IMR-90 (cell line): ENCODE results near the gene KRTAP10-7. TPM values are rescaled to one million over a fixed set of nuclear protein-coding genes. Genes with fewer than 3 reads are reported as not detected.
"Not testable (repeated sequence)": the region's sequence is repeated elsewhere in the genome, so short reads cannot be mapped to it uniquely, and the experiment has no call there.

Source experiments
- ATAC-seq: fragments of 200-7000 bp; cut with Tn5 transposase; 2 replicates; pipeline ENCODE4 v1.9.1; 2020; ENCODE audit warnings: low read depth, mild to moderate bottlenecking, moderate library complexity
- BruUV-seq: library from RNA; stranded (reverse); fragments of 400-500 nt; replicated peaks from 2 replicates; lab custom pipeline; 2021; lab: Mats Ljungman, UMichigan
- CTCF ChIA-PET: fragments of 300-600 bp; formaldehyde crosslinking; extraction: SDS; loops from one replicate; lab custom pipeline; 2021; ENCODE audit warnings: antibody characterized with exemption; lab: Yijun Ruan, JAX
- POLR2A ChIA-PET: fragments of 300-600 bp; sonication (Branson Sonifier 250); formaldehyde crosslinking; loops from one replicate; lab custom pipeline; 2022; ENCODE audit warnings: antibody characterized with exemption; ENCODE audit not compliant: unreplicated experiment; lab: Charles Lee
- DNase-seq: peaks from one replicate; pipeline ENCODE4 v3.0.0; 2013
- H2AFZ ChIP-seq: replicated peaks from 2 replicates; pipeline ENCODE3; 2013; ENCODE audit warnings: low read length, mild to moderate bottlenecking; ENCODE audit not compliant: poor library complexity
- H2AK5ac ChIP-seq: 2 replicates; pipeline ENCODE4 v1.6.1; 2013; ENCODE audit warnings: low read depth, low read length, inconsistent platforms
- H2AK9ac ChIP-seq: replicated peaks from 2 replicates; pipeline ENCODE3; 2013; ENCODE audit warnings: mild to moderate bottlenecking, low read depth, low read length, moderate library complexity; ENCODE audit not compliant: poor library complexity
- H2BK120ac ChIP-seq: 2 replicates; pipeline ENCODE4 v1.6.1; 2013; ENCODE audit warnings: low read depth, low read length, inconsistent platforms
- H2BK15ac ChIP-seq: 3 replicates; pipeline ENCODE4 v1.6.1; 2013; ENCODE audit warnings: low read depth, low read length, inconsistent platforms
- H2BK20ac ChIP-seq: 2 replicates; pipeline ENCODE4 v1.6.1; 2013; ENCODE audit warnings: low read depth, mild to moderate bottlenecking, inconsistent platforms, low read length, moderate library complexity
- H2BK5ac ChIP-seq: 2 replicates; pipeline ENCODE4 v1.6.1; 2013; ENCODE audit warnings: mild to moderate bottlenecking, low read depth, low read length, inconsistent platforms; ENCODE audit not compliant: poor library complexity, severe bottlenecking
- H3K14ac ChIP-seq: replicated peaks from 2 replicates; pipeline ENCODE4 v1.6.1; 2013; ENCODE audit warnings: low read depth, low read length, inconsistent platforms
- H3K18ac ChIP-seq: 2 replicates; pipeline ENCODE4 v1.6.1; 2013; ENCODE audit warnings: low read depth, low read length, control low read depth
- H3K23ac ChIP-seq: 2 replicates; pipeline ENCODE4 v1.6.1; 2013; ENCODE audit warnings: low read depth, low read length, inconsistent platforms
- H3K27ac ChIP-seq: 2 replicates; pipeline ENCODE4 v1.5.1; 2013; ENCODE audit warnings: mild to moderate bottlenecking, control low read depth, low read length; ENCODE audit not compliant: insufficient read depth
- H3K27me3 ChIP-seq: 2 replicates; pipeline ENCODE4 v1.6.1; 2013; ENCODE audit warnings: low read length; ENCODE audit not compliant: control insufficient read depth, insufficient read depth
- H3K36me3 ChIP-seq: 2 replicates; pipeline ENCODE4 v1.6.1; 2013; ENCODE audit warnings: low read length, mixed read lengths; ENCODE audit not compliant: control insufficient read depth, insufficient read depth
- H3K4ac ChIP-seq: 2 replicates; pipeline ENCODE4 v1.6.1; 2013; ENCODE audit warnings: low read depth, low read length, inconsistent platforms
- H3K4me1 ChIP-seq: 2 replicates; pipeline ENCODE4 v1.6.1; 2013; ENCODE audit warnings: low read length, mixed read lengths; ENCODE audit not compliant: control insufficient read depth, insufficient read depth
- H3K4me2 ChIP-seq: 2 replicates; pipeline ENCODE4 v1.6.1; 2013; ENCODE audit warnings: low read depth, mild to moderate bottlenecking, control low read depth, low read length, moderate library complexity
- H3K4me3 ChIP-seq: 2 replicates; pipeline ENCODE4 v1.5.1; 2013; ENCODE audit warnings: low read depth, mild to moderate bottlenecking, control low read depth, low read length, moderate library complexity; ENCODE audit not compliant: insufficient read depth
- H3K56ac ChIP-seq: 2 replicates; pipeline ENCODE4 v1.6.1; 2013; ENCODE audit warnings: low read length, inconsistent platforms; ENCODE audit not compliant: insufficient read depth; ENCODE audit errors: extremely low read depth
- H3K79me1 ChIP-seq, 2 experiments: 2 replicates each; pipeline ENCODE4 v1.6.1; 2013; ENCODE audit warnings: low read length in 2 of 2, inconsistent platforms in 1 of 2, low read depth in 1 of 2
- H3K9ac ChIP-seq: 2 replicates; pipeline ENCODE4 v1.6.1; 2013; ENCODE audit warnings: low read depth, low read length, control low read depth
- H3K9me1 ChIP-seq: 2 replicates; pipeline ENCODE4 v1.6.1; 2013; ENCODE audit warnings: low read length, inconsistent platforms; ENCODE audit not compliant: insufficient read depth
- H3K9me3 ChIP-seq: 2 replicates; pipeline ENCODE4 v1.6.1; 2013; ENCODE audit warnings: low read length; ENCODE audit not compliant: control insufficient read depth, insufficient read depth
- H4K20me1 ChIP-seq: 2 replicates; pipeline ENCODE4 v1.6.1; 2013; ENCODE audit warnings: low read length, inconsistent platforms; ENCODE audit not compliant: insufficient read depth
- H4K5ac ChIP-seq: 2 replicates; pipeline ENCODE4 v1.6.1; 2013; ENCODE audit warnings: mild to moderate bottlenecking, low read depth, low read length, control low read depth
- H4K8ac ChIP-seq, 2 experiments: 2 replicates each; pipeline ENCODE4 v1.6.1; 2013; ENCODE audit warnings: low read depth in 2 of 2, low read length in 2 of 2, control low read depth in 1 of 2, inconsistent platforms in 1 of 2
- H4K91ac ChIP-seq: 2 replicates; pipeline ENCODE4 v1.6.1; 2013; ENCODE audit warnings: low read depth, low read length, inconsistent platforms; ENCODE audit not compliant: insufficient read depth
- MAZ ChIP-seq: IDR thresholded peaks from 2 replicates; pipeline ENCODE4 v1.6.1; 2012; ENCODE audit warnings: low read depth, mild to moderate bottlenecking, low read length, improper control_type of control experiment, moderate library complexity, borderline replicate concordance
- SMC3 ChIP-seq: fragments of 150-350 bp; IDR thresholded peaks from 2 replicates; pipeline ENCODE4 v1.6.1; 2016; ENCODE audit warnings: low read depth, mild to moderate bottlenecking, antibody characterized with exemption, low read length, moderate library complexity
- WGBS, 2 experiments: methylation state at CpG; one replicate each; pipeline versions ENCODE4 v1.1.5 to v1.1.7; 2013; ENCODE audit warnings: missing lambda C conversion rate in 2 of 2; ENCODE audit not compliant: insufficient read length in 1 of 2; ENCODE audit errors: extremely low coverage in 2 of 2; 5-methylcytosine and 5-hydroxymethylcytosine counted together
- dilution Hi-C: fragments of 300-500 bp; cut with HindIII; formaldehyde crosslinking; loops from one replicate; pipeline ENCODE4 v1.14.3; 2018; ENCODE audit warnings: low sequenced_read_pairs; ENCODE audit not compliant: unreplicated experiment
- in situ Hi-C: fragments of 300-500 bp; cut with MboI; formaldehyde crosslinking; loops from 3 replicates; pipeline ENCODE4 v1.14.3; 2019; ENCODE audit warnings: low sequenced_read_pairs, inconsistent platforms, mixed read lengths
- intact Hi-C: fragments of 100-400 bp; cut with micrococcal nuclease; formaldehyde crosslinking; loops from 2 replicates; pipeline ENCODE4 v1.10.0; 2022
- polyA plus RNA-seq, 3 experiments: library from polyadenylated mRNA; depleted of rRNA; stranded (reverse); fragments of >200 nt; gene quantifications; 2 replicates each; pipeline ENCODE4 v1.2.3, GENCODE V29; 2012; ENCODE audit warnings: low replicate concordance in 1 of 3
- total RNA-seq: library from RNA; depleted of rRNA; stranded (reverse); fragments of >200 nt; gene quantifications from 2 replicates; pipeline ENCODE4 v1.2.3, GENCODE V29; 2012

Gene KRTAP10-7
- total and polyA plus RNA-seq, 2 of the 4 experiments (the other 2 are of a cell fraction), result not detected

- ATAC-seq, result no peak
These were observed 20.6 kb upstream of the KRTAP10-7 start for GRCh38 chr21:44579833-44580144.

GRCh38 chr21:44580231-44580821, 20.1 kb upstream of the KRTAP10-7 start, which contains the start of gene KRTAP10-5:
Gene KRTAP10-5 (minus strand): TSS chr21:44580604. CDS start chr21:44580578, 26 bp downstream.
- H2BK20ac ChIP-seq, H3K9me1 ChIP-seq, H4K91ac ChIP-seq, H3K56ac ChIP-seq, H3K23ac ChIP-seq, H4K20me1 ChIP-seq, H3K9ac ChIP-seq, POLR2A ChIA-PET, H3K27ac ChIP-seq, DNase-seq, H2BK15ac ChIP-seq, in situ Hi-C loops, H2AK9ac ChIP-seq, H2BK5ac ChIP-seq, H3K4me2 ChIP-seq, CTCF ChIA-PET, H3K4me1 ChIP-seq, intact Hi-C loops, H4K5ac ChIP-seq, ATAC-seq, H2AK5ac ChIP-seq, H2BK120ac ChIP-seq, H3K36me3 ChIP-seq, BruUV-seq, H3K18ac ChIP-seq, H3K27me3 ChIP-seq, H3K79me1 ChIP-seq, dilution Hi-C loops, H3K14ac ChIP-seq, H3K4ac ChIP-seq, H4K8ac ChIP-seq, H2AFZ ChIP-seq, H3K4me3 ChIP-seq: not testable (repeated sequence)
- WGBS, 2 experiments, result 35% methylated on average over 6 of the region's 19 CpGs; no CpG with 5 or more reads in 1 of the 2 experiments
- H3K9me3 ChIP-seq, result peaks cover 11% of the 10 kb centered on the region

More at GRCh38 chr21:44579833-44580144, 20.6 kb upstream of the KRTAP10-7 start:
- Histone ChIP-seq H3K36me3 (no peaks in the 10 kb centered on the region), H3K27ac (no peak overlapping the region), H4K5ac (no peak overlapping the region), H4K91ac (no peak overlapping the region), H3K56ac (no peak overlapping the region), H3K4me2 (no peak overlapping the region), H3K27me3 (no peaks in the 10 kb centered on the region; the same call in 1 of the 2 replicates), H4K20me1 (no peaks in the 10 kb centered on the region), H3K9me1 (no peaks in the 10 kb centered on the region), H3K9me3 (peaks cover 11% of the 10 kb centered on the region), H2AK5ac (no peak overlapping the region), H2BK120ac (no peak overlapping the region), H2BK20ac (no peak overlapping the region), H3K9ac (no peak overlapping the region), H3K18ac (no peak overlapping the region), H4K8ac (no peak overlapping the region), H3K79me1 (no peaks in the 10 kb centered on the region), H2BK5ac (no peak overlapping the region), H3K23ac (no peak overlapping the region), H3K4me3 (no peak overlapping the region), H2AK9ac (no peak overlapping the region), H3K4me1 (no peaks in the 10 kb centered on the region), H3K4ac (no peak overlapping the region), H2AFZ (no peak overlapping the region), H3K14ac (no peak overlapping the region), H2BK15ac (no peak overlapping the region)
- dilution Hi-C loops, result no loop called here
- in situ Hi-C loops, result no loop called here
- 42% methylated on average over 4 of the region's 7 CpGs; no CpG with 5 or more reads in 1 of the 2 experiments for WGBS, 2 experiments
- POLR2A ChIA-PET, result no interaction called here
- no peak for DNase-seq
- CTCF ChIA-PET, result no interaction called here
- BruUV-seq, result no TSS peak
- intact Hi-C loops, result no loop called here
- TF ChIP-seq SMC3 (no peak), MAZ (no peak)
